Caco-2 (cell line): ENCODE measurements around the gene UBE2K. TPM values are rescaled to one million over a fixed set of nuclear protein-coding genes. Genes with fewer than 3 reads are reported as not detected.

ENCODE experiments used
- Bru-seq: library from RNA; stranded (reverse); fragments of 400-500 nt; gene quantifications from one replicate; lab custom pipeline; 2021; lab: Mats Ljungman, UMichigan
- BruChase-seq, 2 experiments: library from RNA; stranded (reverse); fragments of 400-500 nt; gene quantifications; one replicate each; lab custom pipeline; 2021; lab: Mats Ljungman, UMichigan
- BruUV-seq: library from RNA; stranded (reverse); fragments of 400-500 nt; replicated peaks from 2 replicates; lab custom pipeline; 2021; lab: Mats Ljungman, UMichigan
- CTCF ChIA-PET: fragments of 300-600 bp; sonication (Branson Sonifier 250); formaldehyde crosslinking; loops from one replicate; lab custom pipeline; 2022; ENCODE audit warnings: antibody characterized with exemption; lab: Charles Lee
- POLR2A ChIA-PET: fragments of 300-600 bp; sonication (Branson Sonifier 250); formaldehyde crosslinking; loops from one replicate; lab custom pipeline; 2022; ENCODE audit warnings: antibody characterized with exemption; lab: Charles Lee
- DNase-seq, 2 experiments: peaks; one replicate each; pipeline versions ENCODE4 v3.0.0 to v3.0.0-alpha.2; 2020 to 2022
- H3K27me3 ChIP-seq: replicated peaks from 2 replicates; pipeline ENCODE4 v1.6.0; 2011; ENCODE audit warnings: low read length; ENCODE audit not compliant: control insufficient read depth, insufficient read depth
- H3K36me3 ChIP-seq: 2 replicates; pipeline ENCODE4 v1.5.1; 2011; ENCODE audit warnings: low read length; ENCODE audit not compliant: control insufficient read depth, insufficient read depth
- H3K4me1 ChIP-seq: fragments of 250-450 bp; sonication (Bioruptor Pico); 2 replicates; pipeline ENCODE4 v1.5.1; 2020; ENCODE audit warnings: mild to moderate bottlenecking
- H3K4me3 ChIP-seq: 2 replicates; pipeline ENCODE4 v1.5.1; 2011; ENCODE audit warnings: low read depth, mild to moderate bottlenecking, control low read depth, low read length
- H3K9me3 ChIP-seq: fragments of 250-450 bp; sonication (Bioruptor Pico); 2 replicates; pipeline ENCODE4 v1.5.1; 2020; ENCODE audit warnings: mild to moderate bottlenecking, moderate library complexity
- H3K27ac Mint-ChIP-seq: one replicate; pipeline ENCODE4 v1.8.0; 2022; ENCODE audit warnings: mixed read lengths; ENCODE audit not compliant: unreplicated experiment
- H3K27me3 Mint-ChIP-seq: one replicate; pipeline ENCODE4 v1.8.0; 2022; ENCODE audit warnings: mixed read lengths; ENCODE audit not compliant: insufficient read depth, unreplicated experiment
- H3K36me3 Mint-ChIP-seq: one replicate; pipeline ENCODE4 v1.8.0; 2022; ENCODE audit warnings: mild to moderate bottlenecking, mixed read lengths; ENCODE audit not compliant: insufficient read depth, unreplicated experiment
- H3K4me1 Mint-ChIP-seq: one replicate; pipeline ENCODE4 v1.8.0; 2022; ENCODE audit warnings: low read depth, mixed read lengths; ENCODE audit not compliant: unreplicated experiment
- H3K4me3 Mint-ChIP-seq: one replicate; pipeline ENCODE4 v1.8.0; 2022; ENCODE audit warnings: mild to moderate bottlenecking, moderate library complexity, mixed read lengths; ENCODE audit not compliant: unreplicated experiment
- H3K9me3 Mint-ChIP-seq: one replicate; pipeline ENCODE4 v1.8.0; 2022; ENCODE audit warnings: mixed read lengths; ENCODE audit not compliant: unreplicated experiment
- intact Hi-C: fragments of 100-400 bp; cut with micrococcal nuclease; formaldehyde crosslinking; loops from one replicate; pipeline ENCODE4 v1.10.0; 2022; ENCODE audit not compliant: unreplicated experiment
- long read RNA-seq: library from polyadenylated mRNA; stranded (forward); transcript quantifications from one replicate; pipeline ENCODE4 v2.0.0, GENCODE V29; 2022
- total RNA-seq: library from RNA; stranded (reverse); gene quantifications from 2 replicates; pipeline ENCODE4 v1.2.3, GENCODE V29; 2022
- TF ChIP-seq, protein P1 (sequence below), 2 experiments: fragments of 200-600 bp in 1 of 2; IDR thresholded peaks; 1 replicate in 1 of 2; 2 replicates in 1 of 2; pipeline versions ENCODE4 v1.5.1 to v1.8.0; 2011 to 2022; ENCODE audit warnings: antibody characterized with exemption in 1 of 2, control low read depth in 1 of 2, inconsistent platforms in 1 of 2, low read depth in 1 of 2, low read length in 1 of 2, mild to moderate bottlenecking in 1 of 2, moderate library complexity in 1 of 2; ENCODE audit not compliant: insufficient read depth in 1 of 2, severe bottlenecking in 1 of 2, unreplicated experiment in 1 of 2

Gene UBE2K, protein sequence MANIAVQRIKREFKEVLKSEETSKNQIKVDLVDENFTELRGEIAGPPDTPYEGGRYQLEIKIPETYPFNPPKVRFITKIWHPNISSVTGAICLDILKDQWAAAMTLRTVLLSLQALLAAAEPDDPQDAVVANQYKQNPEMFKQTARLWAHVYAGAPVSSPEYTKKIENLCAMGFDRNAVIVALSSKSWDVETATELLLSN
- total RNA-seq, result 141 and 144 TPM in 2 replicates
- percentile 94 among the genes with signal in this experiment for Bru-seq, nascent RNA
- percentile 96 among the genes with signal in this experiment for BruChase-seq, experiment 1, labeled RNA remaining after a 2-hour chase
- BruChase-seq, experiment 2, labeled RNA remaining after a 6-hour chase, result percentile 97 among the genes with signal in this experiment
- long read RNA-seq, full-length matches to known transcripts, result 61 of 93 reads
- long read RNA-seq, partial matches to known transcripts, result 9 of 93 reads
- long read RNA-seq, other reads (novel, unspliced or antisense), result 23 of 93 reads

DNA sequence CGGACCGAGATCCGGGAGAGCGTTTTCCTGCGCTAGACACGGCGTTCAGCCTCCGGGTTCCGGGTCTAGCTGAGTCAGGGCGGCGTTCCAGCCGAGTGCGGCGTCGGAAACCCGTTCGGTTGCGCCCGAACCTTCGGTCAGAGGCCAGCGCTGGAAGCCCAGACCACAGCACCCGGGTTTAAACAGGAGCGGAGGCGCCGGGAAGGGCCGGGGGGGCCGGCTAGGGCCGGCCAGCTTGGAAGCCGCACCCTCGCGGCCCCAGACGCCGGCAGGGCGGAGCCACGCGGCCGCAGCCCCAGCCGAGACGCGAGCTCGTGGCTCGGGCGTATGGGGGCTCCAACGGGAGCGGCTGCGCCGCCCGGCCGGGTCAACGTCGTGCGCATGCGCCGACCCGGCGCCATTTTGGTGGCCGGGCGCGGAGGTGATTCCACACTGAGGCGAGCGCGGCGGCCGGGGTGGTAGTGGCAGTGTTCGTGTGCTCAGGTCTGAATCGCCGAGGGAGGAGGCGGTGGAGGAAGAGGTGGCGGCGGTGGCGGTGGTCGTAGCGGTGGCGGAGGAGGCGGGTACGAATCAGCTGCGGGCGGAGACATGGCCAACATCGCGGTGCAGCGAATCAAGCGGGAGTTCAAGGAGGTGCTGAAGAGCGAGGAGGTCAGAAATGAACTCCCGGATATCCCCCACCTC is at the start of gene UBE2K:
Gene UBE2K, plus strand, starts transcription at position 397 of the 684 bp plus-strand sequence. Its CDS starts 192 bp downstream, at position 589.
- H3K9me3 Mint-ChIP-seq, result no peaks in the 10 kb centered on the region
- H3K4me1 Mint-ChIP-seq, result peaks cover 18% of the 10 kb centered on the region
- TSS peak; percentile 96 for BruUV-seq
- intact Hi-C loops, result loop anchor here (1.0 to 5.0 kb wide), 6 partner anchors 59 to 359 kb away; partner anchors contain the start of genes N4BP2 and PDS5A
- peaks cover 31% of the 10 kb centered on the region for H3K36me3 Mint-ChIP-seq
- Histone ChIP-seq H3K4me3 (peak within 1 kb of the TSS; percentile 79), H3K27me3 (no peaks in the 10 kb centered on the region), H3K36me3 (no peaks in the 10 kb centered on the region), H3K4me1 (peaks cover 20% of the 10 kb centered on the region), H3K9me3 (no peaks in the 10 kb centered on the region)
- H3K4me3 Mint-ChIP-seq, result peak within 1 kb of the TSS; percentile 88
- H3K27ac Mint-ChIP-seq, result peak within 1 kb of the TSS; percentile 92
- CTCF ChIA-PET, result interaction anchor here (0.6 to 1.1 kb wide), 6 partner anchors 20 to 358 kb away, joined by 3 to 8 read pairs (median 3); partner anchors contain the start of gene UGDH
- H3K27me3 Mint-ChIP-seq, result no peaks in the 10 kb centered on the region
- POLR2A ChIA-PET, result interaction anchor here (0.5 to 1.6 kb wide), 18 partner anchors 11 to 358 kb away, joined by 3 to 13 read pairs (median 6); partner anchors contain the start of genes N4BP2, SMIM14 and UGDH
- TF ChIP-seq, protein P1, sequence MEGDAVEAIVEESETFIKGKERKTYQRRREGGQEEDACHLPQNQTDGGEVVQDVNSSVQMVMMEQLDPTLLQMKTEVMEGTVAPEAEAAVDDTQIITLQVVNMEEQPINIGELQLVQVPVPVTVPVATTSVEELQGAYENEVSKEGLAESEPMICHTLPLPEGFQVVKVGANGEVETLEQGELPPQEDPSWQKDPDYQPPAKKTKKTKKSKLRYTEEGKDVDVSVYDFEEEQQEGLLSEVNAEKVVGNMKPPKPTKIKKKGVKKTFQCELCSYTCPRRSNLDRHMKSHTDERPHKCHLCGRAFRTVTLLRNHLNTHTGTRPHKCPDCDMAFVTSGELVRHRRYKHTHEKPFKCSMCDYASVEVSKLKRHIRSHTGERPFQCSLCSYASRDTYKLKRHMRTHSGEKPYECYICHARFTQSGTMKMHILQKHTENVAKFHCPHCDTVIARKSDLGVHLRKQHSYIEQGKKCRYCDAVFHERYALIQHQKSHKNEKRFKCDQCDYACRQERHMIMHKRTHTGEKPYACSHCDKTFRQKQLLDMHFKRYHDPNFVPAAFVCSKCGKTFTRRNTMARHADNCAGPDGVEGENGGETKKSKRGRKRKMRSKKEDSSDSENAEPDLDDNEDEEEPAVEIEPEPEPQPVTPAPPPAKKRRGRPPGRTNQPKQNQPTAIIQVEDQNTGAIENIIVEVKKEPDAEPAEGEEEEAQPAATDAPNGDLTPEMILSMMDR (IDR thresholded peaks at IDR 0.05; ENCODE audit: insufficient read depth in 1 of 2, low read depth in 1 of 2, low read length in 1 of 2, severe bottlenecking in 1 of 2, unreplicated experiment in 1 of 2), result no peak
- peak; percentile 91 to 94 for DNase-seq

DNA sequence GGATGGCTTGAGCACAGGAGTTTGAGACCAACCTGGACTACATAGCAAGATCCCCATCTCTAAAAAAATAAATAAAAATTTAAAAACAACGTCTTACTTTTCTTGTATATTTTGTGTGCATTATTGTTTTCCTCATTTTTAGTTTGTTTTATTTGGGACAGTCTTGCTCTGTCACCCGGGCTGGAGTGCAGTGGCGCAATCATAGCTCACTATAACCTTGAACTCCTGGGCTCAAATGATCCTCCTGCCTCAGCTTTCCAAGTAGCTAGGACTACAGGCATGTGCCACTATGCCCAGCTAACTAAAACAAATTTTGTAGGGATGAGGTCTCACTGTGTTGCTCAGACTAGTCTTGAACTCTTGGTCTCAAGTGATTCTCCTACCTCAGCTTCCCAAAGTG is 49.7 kb upstream of the UBE2K start:
- no peaks in the 10 kb centered on the region for H3K9me3 Mint-ChIP-seq
- Histone ChIP-seq H3K4me1 (peaks cover 4% of the 10 kb centered on the region; the same call in 1 of the 2 replicates), H3K27me3 (no peaks in the 10 kb centered on the region), H3K9me3 (no peaks in the 10 kb centered on the region), H3K4me3 (no peak overlapping the region), H3K36me3 (no peaks in the 10 kb centered on the region)
- no peaks in the 10 kb centered on the region for H3K4me1 Mint-ChIP-seq
- H3K36me3 Mint-ChIP-seq, result no peaks in the 10 kb centered on the region
- intact Hi-C loops, result no loop called here
- ChIA-PET CTCF (no interaction called here), POLR2A (interaction anchor here (0.6 kb wide), 1 partner anchor 50 kb away, joined by 4 read pairs; the partner anchor contains the start of gene UBE2K)
- no peak overlapping the region for H3K4me3 Mint-ChIP-seq
- no peak for DNase-seq
- no peaks in the 10 kb centered on the region for H3K27me3 Mint-ChIP-seq
- TF ChIP-seq, protein P1 (IDR thresholded peaks at IDR 0.05; ENCODE audit: insufficient read depth in 1 of 2, low read depth in 1 of 2, low read length in 1 of 2, severe bottlenecking in 1 of 2, unreplicated experiment in 1 of 2), result no peak
- BruUV-seq, result no TSS peak
- H3K27ac Mint-ChIP-seq, result no peak overlapping the region
